HG03342 (cell line): ENCODE results near the gene SUGCT.
"Not testable (repeated sequence)": the region's sequence is repeated elsewhere in the genome, so short reads cannot be mapped to it uniquely, and the experiment has no call there.

Experiments
- ATAC-seq: cut with Tn5 transposase; IDR thresholded peaks from one replicate; pipeline ENCODE4 v1.9.1; 2021; ENCODE audit warnings: mild to moderate bottlenecking, moderate library complexity; ENCODE audit not compliant: unreplicated experiment

The SUGCT gene

DNA sequence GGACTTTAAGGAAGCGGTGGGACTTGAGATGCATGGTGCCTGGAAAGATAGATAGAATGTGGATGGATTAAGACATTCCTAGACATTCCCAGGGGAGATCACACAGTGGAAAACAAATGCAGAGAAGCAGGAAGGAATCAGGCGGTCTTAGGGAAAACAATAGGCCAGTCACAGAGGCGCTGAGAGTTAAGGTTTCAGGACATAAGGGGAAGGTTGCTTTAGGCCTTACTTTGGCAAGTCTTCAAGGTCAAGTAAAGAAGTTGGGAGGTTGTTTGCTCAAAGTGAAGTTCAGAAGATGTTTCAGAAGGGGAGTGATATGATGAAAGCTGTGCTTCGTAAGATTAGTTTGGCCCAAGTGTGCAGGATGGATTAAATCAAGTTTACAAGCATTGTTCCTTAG lies 109.4 kb downstream of the SUGCT start:
- ATAC-seq = no peak

DNA sequence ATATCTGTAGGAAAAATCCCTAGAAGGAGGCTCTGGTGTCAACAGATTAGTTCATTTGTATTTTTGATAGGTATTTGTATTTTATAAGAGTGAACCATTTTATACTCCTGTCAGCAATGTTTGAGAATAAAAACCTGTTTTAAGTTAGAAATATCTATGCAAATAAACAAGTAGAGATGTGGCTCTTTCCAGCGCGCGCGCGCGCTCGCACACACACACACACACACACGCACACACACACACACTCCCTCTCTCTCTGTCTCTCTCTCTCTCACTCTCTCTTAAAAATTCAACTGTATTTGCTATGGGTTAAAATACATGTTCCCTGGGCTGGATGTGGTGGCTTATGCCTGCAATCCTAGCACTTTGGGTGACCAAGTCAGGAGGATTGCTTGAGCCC lies 113.9 kb downstream of the SUGCT start:
- no peak for ATAC-seq

DNA sequence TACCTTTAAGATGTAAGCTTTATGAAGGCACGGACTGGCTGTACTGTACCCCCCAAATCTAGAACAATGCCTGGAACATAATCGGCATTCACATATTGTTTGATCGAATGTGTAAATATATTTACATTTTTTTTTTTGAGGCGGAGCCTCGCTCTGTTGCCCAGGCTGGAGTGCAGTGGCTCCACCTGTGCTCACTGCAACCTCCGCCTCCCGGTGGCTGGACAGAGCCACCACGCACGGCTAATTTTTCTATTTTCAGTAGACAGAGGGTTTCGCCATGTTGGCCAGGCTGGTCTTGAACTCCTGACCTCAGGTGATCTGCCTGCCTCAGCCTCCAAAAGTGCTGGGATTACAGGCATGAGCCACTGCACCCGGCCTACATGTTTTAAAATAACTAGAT lies 118.6 kb downstream of the SUGCT start:
- not testable (repeated sequence) for ATAC-seq

DNA sequence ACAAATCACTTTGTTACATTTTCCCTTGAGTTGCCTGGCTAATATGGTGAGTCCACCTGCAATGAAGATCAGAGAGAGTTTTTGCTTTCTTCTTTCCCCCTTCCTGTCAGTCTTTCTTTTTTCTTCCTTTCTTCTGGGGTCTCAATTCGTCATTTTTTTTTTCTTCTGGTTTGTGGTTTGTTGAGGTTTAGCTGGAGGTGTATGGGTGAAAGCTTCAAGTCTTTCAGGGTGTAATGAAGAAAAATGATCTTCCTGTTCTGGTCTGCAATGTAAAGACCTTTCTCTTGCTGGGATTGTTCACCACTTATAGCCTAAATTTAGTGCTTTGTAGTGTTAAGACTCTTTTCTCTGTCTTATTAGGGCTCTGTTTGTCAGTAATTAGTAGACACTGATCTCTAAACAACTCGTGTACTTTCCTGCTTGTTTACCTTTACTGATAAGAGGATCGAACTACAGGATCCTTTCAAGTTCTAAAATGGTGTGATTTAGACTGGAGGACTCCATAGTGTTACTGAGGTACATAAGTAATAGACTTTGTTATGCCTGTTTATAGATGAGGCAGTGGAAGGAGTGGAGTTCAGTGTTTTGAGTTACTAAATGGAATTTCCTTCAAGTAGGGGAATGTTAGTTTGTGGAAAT lies 129.1 kb downstream of the SUGCT start:
- ATAC-seq = no peak

DNA sequence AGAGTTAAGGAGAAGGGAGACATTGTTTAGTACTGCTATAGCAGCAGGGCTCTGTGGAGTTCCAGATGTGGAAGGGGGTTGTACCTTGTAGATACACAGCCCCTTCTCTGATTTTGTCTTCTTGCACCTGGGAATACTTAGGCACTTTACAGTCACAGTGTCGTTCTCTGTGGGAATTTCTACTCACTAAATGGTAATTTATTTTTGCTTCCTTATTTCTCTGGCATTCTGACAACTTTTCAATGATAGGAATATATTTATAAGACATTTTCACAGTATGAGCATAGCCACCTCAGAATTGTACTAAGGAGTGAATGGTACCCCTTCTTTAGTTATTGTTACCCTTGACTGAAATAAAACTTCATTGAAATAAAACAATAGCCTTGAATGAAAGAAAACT lies 132.8 kb downstream of the SUGCT start:
- no peak for ATAC-seq

DNA sequence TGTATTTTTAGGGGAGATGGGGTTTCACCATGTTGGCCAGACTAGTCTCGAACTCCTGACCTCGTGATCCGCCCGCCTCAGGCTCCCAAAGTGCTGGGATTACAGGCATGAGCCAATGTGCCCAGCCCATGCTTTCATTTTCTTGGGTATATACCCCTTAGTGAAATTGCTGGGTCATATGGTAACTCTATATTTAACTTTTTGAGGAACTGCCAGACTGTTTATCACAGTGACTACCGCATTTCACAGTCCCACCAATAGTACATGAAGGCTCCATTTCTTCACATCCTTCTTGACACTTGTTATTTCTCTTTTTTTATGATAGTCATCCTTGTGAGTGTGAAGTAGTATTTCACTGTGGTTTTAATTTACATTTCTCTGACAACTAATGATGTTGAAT lies 134.0 kb downstream of the SUGCT start:
- ATAC-seq = not testable (repeated sequence)

DNA sequence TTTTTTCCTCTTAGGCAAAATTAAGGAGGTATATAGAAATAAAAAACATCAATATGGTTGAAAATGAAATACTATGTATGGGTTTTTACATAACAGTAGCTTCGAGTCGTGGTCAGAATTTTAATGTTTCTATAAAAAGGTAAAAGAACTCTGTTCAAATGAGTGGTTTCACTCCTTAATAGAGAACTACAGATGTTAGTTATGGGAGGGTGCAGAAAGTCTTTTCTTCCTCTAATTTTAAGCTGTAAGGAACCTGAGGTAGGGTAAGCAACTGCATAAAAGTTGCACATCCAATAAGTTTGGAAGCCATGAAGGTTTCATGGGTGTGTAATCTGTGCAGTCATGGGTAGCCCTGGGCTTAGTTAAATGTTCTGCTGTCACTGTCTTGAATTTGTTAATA lies 141.3 kb downstream of the SUGCT start:
- no peak for ATAC-seq

DNA sequence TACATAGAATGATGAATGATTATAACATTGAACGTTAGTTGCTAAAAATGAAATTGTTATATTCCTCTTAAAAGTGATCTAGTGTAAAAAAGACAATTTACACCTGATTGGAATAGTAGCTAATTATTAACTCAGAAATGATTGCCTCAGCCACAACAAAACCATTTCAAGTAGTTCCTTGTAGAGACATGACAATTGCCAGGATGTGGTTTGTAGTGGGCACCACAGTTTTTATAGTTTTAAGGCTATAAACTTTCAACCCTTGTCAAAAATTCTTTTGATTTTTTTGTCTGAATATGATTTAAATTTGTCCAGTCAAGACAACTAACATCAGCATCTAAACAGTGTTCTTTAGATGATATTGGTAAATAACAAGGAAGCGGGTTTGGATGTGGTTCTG lies 145.2 kb downstream of the SUGCT start:
- ATAC-seq = no peak

DNA sequence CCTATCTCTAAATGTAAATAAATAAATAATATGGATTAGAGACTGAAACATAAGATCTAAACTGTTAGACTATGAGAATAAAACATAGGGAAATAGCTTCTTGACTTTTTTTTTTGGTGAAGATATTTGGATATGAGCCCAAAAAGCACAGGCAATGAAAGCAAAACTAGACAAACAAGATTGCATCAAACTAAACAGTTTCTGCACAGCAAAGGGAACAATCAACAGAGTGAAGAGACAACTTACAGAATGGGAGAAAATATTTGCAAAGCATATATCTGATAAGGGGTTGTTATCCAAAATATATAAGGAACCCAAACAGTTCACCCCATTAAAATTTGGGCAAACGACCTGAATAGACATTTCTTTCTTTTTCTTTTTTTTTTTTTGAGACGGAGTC lies 148.1 kb downstream of the SUGCT start:
- no peak for ATAC-seq

DNA sequence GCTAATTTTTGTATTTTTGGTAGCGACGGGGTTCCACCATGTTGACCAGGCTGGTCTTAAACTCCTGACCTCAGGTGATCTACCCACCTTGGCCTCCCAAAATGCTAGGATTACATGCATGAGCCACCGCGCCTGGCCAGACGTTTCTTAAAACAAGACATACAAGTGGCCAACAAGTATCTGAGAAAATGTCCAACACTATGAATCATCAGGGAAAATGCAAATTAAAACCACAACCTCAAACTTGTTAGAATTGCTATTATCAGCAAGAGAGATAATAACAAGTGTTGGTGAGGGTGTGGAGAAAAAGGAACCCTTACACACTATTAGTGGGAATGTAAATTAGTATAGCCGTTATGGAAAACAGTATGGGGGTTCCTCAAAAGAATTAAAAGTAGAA lies 148.6 kb downstream of the SUGCT start:
- no peak for ATAC-seq

DNA sequence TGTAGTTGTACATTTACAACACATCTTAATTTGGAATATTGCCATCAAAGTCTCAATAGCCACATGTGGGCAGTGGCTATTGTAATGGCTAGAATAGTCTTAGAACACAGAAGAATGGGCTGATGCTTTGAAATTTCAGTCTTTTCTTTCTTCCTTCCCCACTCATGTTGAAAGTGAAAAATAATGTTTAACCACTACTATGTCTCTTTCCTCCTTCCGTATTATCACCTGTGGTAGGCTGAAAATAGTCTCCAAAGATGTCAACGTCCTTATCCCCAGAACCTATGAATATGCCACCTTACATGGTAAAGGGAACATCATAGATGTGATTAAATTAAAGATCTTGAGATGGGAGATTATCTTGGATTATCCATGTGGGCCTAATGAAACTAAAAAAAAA lies 154.0 kb downstream of the SUGCT start:
- peak; percentile 46 for ATAC-seq

DNA sequence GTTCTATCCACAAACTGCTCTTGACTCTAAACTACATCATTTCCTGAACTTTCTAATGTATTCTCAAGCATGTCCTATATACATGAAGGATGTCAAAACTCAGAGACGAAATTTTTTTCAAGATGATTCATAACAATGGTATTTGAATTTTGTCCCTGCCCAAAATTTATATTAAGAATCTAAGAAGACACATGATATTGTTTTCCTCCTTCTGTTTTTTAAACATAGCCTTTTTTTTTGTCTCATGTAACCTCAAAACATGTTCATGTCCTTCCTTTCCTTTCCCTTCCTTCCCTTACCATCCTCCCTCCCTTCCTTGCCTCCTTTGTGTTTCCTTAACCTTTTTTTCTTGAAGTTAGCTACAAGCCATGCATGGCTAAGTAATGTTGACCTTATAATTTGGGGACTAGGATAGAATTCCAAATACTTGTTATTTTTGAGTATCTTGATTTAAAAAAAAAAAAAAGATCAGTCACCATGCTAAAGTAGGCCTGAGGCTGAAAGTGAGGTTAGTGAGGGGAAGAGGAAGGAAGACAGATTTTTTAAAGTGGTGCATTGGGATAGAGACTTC lies 163.0 kb downstream of the SUGCT start:
- ATAC-seq = no peak

DNA sequence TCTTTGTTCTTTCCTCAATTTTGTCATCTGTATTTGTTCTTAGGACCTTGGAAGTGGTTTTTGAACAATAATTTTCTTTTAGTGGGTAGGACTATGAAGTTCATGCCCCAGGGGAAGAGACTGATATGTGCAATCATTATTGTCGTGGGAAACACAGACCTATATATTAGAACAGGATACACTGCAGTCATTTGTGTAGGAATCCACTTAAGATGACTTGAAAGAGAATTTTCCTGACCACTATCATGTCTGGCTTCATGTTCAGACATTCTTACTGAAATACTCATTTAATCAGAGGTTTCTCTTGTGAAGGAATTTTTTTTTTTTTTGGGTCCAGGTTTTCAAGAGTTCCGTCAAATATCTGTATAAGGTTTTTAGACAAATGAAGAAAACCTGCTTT lies 163.6 kb downstream of the SUGCT start:
- ATAC-seq = no peak

DNA sequence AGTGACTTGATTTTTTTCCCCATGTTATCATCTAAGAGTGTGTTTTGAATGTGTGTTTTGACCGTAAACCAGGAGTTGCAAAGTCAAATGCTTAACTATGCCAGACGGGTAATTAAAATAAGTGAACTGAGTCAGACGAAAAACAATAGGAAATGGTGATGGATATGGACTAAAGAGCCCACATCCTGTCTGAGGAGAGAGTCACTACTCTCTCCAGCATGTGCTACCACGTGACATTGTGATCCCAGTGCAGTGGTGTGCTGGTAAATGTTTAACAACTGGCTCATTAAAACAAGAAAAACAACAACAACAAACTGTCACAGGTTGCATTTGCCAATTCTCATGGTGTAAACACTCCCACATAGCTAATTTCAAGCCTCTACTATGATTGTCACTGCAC lies 164.3 kb downstream of the SUGCT start:
- ATAC-seq = peak; percentile 56

DNA sequence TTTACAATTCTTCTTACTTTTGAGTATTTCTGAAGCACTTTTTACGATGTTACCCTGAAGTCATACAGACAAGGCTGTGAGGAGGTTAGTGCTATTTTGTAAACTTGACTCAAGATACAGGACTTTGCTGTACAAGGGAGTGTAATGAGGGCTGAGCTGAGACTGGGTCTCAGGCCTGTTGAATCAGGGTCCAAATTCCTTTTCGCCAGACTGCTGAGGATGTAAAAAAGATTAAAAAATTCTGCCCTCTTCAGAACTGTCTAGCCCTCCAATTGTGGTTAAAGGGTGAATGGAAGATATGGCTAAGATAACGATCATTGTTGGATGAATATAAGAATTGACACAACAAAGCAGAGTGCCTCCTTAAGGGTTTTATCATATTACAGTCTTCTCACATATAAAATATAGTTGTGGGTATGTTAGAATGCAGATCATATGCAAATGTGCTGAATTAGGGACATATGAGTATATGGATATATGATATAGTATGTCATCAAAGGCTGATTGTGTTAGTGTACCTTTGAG lies 165.4 kb downstream of the SUGCT start:
- no peak for ATAC-seq

DNA sequence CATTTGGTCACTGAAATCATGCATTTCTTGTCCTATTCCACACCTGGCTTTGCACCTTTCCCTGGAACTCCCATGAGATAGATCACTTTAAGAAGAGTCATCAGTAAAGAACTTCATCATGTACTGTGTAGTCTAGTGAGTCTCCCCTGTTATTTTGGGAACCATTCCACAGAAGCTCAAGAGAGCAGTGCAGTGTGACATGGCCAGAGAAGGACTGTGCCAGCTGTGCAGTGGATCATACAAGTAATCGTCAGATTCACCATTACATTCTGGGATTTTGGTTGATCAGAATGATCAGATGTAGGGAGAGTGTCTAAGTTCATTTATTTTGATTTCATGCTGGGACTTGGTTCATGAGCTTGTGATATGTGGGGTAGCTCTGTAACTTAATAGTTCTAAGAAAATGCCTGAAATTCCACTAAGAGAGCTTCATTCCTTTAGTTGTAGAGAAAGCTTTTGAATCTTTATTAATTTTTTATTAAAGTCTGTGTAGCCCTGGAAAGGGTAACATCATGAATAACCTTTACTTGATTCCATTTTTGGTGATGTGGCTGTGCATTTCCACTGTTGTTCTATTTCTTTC lies 166.8 kb downstream of the SUGCT start:
- no peak for ATAC-seq

DNA sequence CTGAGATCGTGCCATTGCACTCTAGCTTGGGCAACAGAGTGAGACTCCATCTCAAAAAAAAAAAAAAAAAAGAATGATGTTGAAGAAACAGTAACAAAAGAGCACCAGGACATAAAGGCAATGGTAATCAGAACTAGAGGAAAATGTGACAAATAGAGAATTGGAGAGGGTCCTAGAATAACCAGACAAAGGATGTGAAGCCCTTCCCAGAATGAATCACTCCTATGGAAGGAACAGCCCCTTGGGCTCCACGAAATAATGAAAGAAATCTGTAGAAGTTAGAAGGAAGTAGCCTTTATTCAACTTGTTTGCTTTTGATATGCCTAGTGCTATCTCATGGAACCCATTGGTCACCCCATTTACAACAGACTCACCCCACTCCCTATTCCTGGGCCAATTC lies 169.2 kb downstream of the SUGCT start:
- ATAC-seq = no peak

DNA sequence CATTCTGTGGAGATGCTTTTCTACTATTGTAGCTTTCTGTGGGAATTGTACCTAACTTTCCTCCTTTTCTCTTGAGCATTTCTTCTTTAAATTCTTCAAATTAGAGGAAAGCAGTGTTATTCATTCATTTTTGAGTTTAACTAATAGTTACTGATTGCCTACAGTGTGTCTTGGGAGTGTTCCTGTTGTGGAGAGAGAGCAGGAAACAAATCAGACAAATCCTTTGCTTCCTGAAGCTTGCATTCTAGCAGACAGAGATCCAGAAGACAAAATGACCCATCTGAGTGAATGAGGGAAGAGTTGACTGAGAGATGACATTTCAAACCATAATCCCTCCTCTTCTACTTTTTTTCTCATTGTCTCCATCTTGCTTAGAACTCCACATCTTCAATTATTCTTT lies 170.4 kb downstream of the SUGCT start:
- ATAC-seq = no peak

DNA sequence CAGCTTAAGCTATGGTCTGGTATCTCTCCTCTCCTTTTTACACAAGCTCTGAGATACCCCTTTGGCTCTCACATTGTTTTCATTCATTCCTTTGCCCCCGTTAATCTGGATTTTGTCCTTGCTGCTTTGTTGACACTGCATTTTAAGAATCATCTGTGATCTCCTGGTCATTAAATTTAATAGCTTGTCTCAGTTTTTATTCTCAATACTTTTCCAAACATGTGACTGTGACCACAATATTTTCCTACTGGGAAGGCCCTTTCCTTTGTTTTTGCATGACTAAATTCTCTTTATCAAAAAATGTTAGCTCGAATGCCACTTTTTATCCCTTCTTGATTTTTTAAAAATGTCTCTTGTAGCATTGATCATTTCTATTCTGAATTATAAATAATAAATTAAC lies 171.2 kb downstream of the SUGCT start:
- ATAC-seq = no peak

DNA sequence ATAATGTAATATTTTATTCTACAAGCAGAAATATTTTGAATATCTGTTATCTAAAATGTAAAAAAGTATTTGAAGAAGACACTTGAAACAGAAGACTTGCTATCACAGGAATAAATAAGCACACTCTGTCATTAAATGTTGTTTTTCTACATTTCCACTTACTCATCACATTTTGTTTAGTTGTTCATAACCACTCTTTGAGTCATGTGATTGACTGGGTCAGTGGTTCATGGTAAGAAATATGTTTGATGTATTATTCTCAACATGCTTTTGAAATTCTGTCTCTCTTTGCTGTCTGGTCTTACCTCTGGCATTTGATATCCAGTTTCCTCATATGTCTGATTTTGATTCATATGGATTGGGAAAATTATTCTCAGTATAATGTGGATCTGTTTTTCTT lies 171.8 kb downstream of the SUGCT start:
- ATAC-seq = no peak

DNA sequence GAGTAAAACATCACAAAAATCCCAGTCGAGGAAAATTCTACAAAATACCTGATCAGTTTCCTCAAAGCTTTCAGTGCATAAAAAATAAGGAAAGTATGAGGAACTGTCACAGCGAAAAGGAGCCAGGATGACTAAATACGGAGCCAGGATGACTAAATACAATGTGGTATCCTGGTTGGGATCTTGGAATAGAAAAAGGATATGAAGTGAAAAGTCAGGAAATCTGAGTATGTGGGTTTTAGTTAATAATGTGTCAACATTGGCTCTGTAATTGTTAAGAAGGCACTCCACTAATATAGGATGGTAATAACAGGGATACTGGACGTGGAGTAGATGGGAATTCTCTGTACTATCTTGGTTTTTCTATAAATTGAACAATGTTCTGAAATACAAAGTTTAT lies 175.5 kb downstream of the SUGCT start:
- ATAC-seq = no peak

DNA sequence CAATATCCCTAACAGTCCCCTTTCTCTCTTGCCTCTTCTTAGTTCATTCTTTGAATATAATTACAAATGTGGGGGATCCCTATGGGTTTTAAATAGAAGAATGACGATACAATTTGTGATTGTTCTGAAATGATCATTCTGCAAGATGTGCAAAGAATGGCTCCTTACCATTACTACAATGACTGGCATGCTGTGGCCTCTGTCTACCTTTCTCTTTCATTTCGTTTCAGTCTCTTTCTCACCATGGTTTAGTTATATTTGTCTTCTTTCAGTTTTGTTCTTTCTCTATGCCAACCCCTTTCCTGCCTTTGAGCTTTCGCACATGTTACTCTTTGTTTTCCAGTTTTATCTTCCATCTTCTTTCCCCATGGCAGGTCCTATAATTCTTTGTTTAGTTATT lies 176.5 kb downstream of the SUGCT start:
- ATAC-seq = peak; percentile 99

DNA sequence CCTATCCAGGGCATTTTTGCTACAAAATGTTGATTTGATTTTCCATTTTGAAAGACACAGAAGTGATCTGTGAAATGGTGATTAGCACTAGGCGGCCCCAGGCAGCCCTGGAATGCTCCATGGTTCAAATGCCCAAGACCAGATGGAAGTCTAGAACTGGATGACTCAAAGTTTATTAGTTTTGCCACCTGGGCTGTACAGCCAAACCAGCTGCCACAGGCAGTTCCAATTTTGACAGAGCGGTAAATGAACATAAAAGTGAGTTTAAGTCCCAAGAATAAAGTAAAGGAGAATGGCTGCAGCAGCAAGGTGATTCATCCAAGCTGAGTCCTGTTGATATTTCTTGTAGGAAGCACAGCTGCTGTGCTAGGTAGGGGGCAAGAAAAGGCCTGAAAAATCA lies 180.5 kb downstream of the SUGCT start:
- ATAC-seq = no peak
